Mucosa of rectum (tissue), 2 donors: ENCODE results near the gene FUT7.
"Not testable (repeated sequence)": the region's sequence is repeated elsewhere in the genome, so short reads cannot be mapped to it uniquely, and the experiment has no call there.

Experiments
- H3K27ac ChIP-seq, 2 donors: one replicate each; pipeline ENCODE4 v1.7.0; 2013; ENCODE audit warnings: inconsistent platforms in 2 of 2, low read depth in 2 of 2, low read length in 2 of 2
- H3K27me3 ChIP-seq, 2 donors: one replicate each; pipeline ENCODE4 v1.7.0; 2013; ENCODE audit warnings: low read length in 2 of 2; ENCODE audit not compliant: control insufficient read depth in 2 of 2, insufficient read depth in 2 of 2
- H3K36me3 ChIP-seq, 2 donors: one replicate each; pipeline ENCODE4 v1.7.0; 2013; ENCODE audit warnings: low read length in 2 of 2; ENCODE audit not compliant: control insufficient read depth in 2 of 2, insufficient read depth in 2 of 2
- H3K4me1 ChIP-seq, 2 donors: one replicate each; pipeline ENCODE4 v1.7.0; 2013; ENCODE audit warnings: low read length in 2 of 2, mild to moderate bottlenecking in 1 of 2; ENCODE audit not compliant: control insufficient read depth in 2 of 2, insufficient read depth in 2 of 2
- H3K4me3 ChIP-seq, 2 donors: one replicate each; pipeline ENCODE4 v1.7.0; 2013; ENCODE audit warnings: low read length in 2 of 2
- H3K9ac ChIP-seq, 2 donors: one replicate each; pipeline ENCODE4 v1.7.0; 2013; ENCODE audit warnings: low read length in 2 of 2, low read depth in 1 of 2, mild to moderate bottlenecking in 1 of 2
- H3K9me3 ChIP-seq, 2 donors: one replicate each; pipeline ENCODE4 v1.7.0; 2013; ENCODE audit warnings: low read length in 2 of 2; ENCODE audit not compliant: control insufficient read depth in 2 of 2
- donor health status: healthy.
- donor health status: Normal muscosa, but diverticular disease.

FUT7 gene

DNA sequence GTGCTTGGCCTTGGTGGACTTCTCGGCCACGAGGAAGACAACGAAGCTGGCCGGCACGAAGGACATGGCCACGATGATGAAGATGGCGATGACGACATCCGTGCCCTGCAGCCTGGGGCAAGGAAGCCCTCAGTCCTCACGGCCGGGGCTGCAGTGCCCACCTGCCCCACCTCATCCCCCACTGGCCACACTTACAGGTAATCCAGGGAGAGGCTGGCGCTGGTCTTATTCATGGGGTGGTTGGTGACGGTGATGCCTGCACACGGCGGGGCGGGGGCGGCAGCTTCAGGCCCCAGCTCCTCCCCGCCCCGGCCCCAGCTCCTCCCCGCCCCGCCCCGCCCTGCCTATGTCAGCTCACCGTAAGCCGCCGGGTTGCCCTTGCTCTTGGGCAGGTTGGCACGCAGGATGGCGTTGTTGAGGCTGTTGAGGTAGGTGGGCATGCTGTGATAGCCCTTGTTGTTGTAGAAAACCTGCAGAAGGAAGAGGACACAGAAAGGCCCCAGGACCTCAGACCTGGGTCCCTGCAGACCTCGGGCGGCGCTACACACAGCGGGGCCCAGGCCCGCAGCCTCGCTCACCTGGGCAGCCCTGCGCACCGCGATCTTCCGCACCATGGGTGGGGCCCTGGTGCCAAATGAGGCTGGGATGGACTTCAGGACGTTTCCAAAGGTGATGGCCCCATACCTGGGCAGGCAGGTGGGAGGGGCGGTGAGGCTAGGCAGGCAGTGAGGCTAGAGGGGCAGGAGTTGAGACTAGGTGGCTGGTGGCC lies 19.8 kb downstream of the FUT7 start:
- Histone ChIP-seq H3K9ac (no peak overlapping the region), H3K27ac (no peak overlapping the region), H3K36me3 (peaks cover 11 to 17% of the 10 kb centered on the region in 2 donors), H3K4me1 (no peaks in the 10 kb centered on the region), H3K27me3 (no peaks in the 10 kb centered on the region), H3K9me3 (no peaks in the 10 kb centered on the region), H3K4me3 (no peak overlapping the region)

DNA sequence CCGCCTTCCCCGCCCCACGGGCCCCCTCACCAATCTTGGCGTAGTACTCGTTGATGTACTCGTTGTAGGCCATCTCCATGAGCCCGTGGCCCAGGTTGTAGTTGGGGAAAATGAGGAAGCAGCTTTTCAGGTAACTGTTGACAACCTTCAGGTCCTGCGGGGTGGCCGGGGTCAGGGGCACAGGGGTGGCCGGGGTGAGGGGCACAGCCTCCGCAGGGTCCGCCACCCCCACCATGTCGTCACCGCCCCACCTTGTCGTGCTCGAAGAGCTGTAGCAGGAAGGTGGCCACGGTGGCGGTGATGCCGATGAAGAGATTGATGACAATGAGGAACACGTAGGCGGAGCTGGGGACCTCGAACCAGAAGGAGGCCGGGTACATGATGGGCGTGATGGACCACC lies 20.7 kb downstream of the FUT7 start:
- no peaks in the 10 kb centered on the region for H3K27me3 ChIP-seq
- no peak overlapping the region for H3K27ac ChIP-seq
- H3K4me1 ChIP-seq = no peaks in the 10 kb centered on the region
- H3K9me3 ChIP-seq = no peaks in the 10 kb centered on the region
- H3K36me3 ChIP-seq = peaks cover 9% of the 10 kb centered on the region in 2 donors
- no peak overlapping the region for H3K4me3 ChIP-seq
- H3K9ac ChIP-seq = no peak overlapping the region

DNA sequence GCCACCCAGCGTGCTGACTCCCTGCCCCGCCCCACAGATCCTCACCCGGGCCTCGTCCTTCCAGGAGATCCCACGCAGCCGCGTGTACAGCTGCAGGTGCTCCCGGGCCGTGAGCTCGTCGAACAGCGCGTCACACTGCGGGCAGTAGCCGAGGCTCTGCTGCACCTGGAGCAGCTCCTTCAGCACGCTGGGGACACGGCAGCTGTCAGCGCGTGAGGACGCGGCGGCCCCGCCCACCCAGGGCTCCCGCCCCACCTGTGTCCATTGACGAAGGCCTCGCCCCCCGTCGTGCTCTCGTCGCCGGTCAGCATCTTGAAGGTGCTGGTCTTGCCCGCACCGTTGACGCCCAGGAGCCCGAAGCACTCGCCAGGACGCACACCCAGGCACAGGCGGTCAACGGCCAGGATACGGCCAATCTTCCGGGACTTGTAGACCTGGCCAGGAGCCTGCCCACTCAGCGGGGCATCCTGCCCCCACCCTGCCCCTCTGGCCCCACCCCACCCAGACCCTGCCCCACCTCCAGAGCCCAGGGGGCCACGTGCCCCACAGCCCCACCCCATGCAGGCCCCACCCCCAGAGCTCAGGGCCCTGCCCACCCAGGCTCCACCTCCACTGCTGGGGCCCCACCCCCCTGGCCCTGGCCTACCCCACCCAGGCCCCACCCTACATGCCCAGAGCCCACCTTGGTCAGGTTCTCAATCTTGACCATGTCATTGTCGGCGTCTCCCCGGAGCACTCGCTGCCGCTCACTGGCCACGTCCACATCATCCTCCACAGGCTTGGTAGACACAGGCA lies 21.8 kb downstream of the FUT7 start:
- Histone ChIP-seq H3K27me3 (no peaks in the 10 kb centered on the region), H3K4me1 (no peaks in the 10 kb centered on the region), H3K9ac (no peak overlapping the region), H3K36me3 (peaks cover 6 to 7% of the 10 kb centered on the region in 2 donors), H3K4me3 (no peak overlapping the region), H3K9me3 (no peaks in the 10 kb centered on the region), H3K27ac (no peak overlapping the region)

DNA sequence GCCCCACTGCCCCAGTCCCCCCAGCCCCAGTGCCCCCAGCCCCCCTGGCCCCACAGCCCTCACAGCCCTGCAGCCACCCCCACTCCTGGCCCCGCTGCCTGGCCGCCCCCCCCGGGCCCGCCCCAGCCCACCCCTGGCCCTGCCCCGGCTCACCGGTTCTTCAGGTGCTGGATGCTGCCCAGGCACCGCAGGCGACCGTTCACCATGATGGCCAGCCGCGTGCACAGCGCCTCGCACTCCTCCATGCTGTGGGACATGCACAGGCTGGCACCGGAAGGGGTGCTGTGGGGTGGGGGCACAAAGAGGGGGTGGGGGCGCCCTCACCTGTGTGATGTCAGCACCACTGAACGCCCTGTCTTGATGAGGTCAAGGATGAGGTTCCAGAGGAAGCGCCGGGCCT lies 22.7 kb downstream of the FUT7 start:
- H3K36me3 ChIP-seq = peaks cover 6 to 7% of the 10 kb centered on the region in 2 donors
- no peaks in the 10 kb centered on the region for H3K27me3 ChIP-seq
- H3K27ac ChIP-seq = no peak overlapping the region
- no peak overlapping the region for H3K9ac ChIP-seq
- H3K9me3 ChIP-seq = no peaks in the 10 kb centered on the region
- H3K4me3 ChIP-seq = no peak overlapping the region
- no peaks in the 10 kb centered on the region for H3K4me1 ChIP-seq

DNA sequence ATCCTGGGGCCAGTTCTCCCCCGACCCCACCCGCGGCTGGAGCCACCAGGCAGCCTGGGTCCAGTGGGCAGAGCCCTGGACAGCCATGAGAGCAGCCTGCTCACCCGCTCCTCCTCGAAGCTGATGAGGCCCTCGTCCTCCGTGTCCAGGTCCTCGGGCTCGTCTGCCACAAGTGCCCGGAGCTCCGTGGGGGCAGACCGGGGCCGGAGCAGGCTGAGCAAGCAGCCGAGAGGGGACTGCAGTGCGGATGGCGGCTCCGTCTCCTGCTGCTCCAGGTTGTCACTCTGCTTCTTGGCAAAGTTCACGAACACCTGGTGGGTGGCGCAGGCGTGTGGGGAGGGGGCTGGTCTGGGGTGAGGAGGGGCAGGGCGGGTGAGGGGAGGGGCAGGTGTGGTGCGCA lies 23.6 kb downstream of the FUT7 start:
- no peak overlapping the region for H3K9ac ChIP-seq
- no peaks in the 10 kb centered on the region for H3K9me3 ChIP-seq
- H3K36me3 ChIP-seq = peaks cover 3 to 6% of the 10 kb centered on the region in 2 donors
- no peak overlapping the region for H3K4me3 ChIP-seq
- no peak overlapping the region for H3K27ac ChIP-seq
- H3K4me1 ChIP-seq = no peaks in the 10 kb centered on the region
- H3K27me3 ChIP-seq = no peaks in the 10 kb centered on the region

DNA sequence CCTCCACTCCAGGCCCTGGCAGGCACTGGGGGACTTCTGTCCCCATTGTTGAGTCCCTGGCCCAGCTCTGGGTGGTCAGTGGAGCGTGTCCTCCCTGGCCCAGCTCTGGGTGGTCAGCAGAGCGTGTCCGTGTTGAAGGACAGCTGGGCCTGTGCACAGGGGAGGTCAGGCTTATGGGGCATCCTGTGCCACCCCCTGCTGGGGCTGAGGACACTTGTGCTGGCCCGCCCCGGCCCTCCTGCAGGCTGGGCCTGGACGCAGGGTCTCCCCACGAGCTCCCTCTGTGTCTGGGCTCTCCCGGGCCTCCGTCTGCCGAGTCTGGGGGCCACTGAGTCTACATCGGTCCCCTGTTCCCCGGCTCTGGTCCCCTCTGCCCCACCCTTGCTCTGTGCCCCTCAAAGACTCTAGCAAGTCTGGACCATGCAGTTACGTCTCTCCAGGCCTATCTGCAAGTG lies 24.0 kb downstream of the FUT7 start:
- Histone ChIP-seq H3K9me3 (no peaks in the 10 kb centered on the region), H3K36me3 (peaks cover 3 to 6% of the 10 kb centered on the region in 2 donors), H3K27me3 (no peaks in the 10 kb centered on the region), H3K4me3 (no peak overlapping the region), H3K27ac (no peak overlapping the region), H3K9ac (no peak overlapping the region), H3K4me1 (no peaks in the 10 kb centered on the region)

DNA sequence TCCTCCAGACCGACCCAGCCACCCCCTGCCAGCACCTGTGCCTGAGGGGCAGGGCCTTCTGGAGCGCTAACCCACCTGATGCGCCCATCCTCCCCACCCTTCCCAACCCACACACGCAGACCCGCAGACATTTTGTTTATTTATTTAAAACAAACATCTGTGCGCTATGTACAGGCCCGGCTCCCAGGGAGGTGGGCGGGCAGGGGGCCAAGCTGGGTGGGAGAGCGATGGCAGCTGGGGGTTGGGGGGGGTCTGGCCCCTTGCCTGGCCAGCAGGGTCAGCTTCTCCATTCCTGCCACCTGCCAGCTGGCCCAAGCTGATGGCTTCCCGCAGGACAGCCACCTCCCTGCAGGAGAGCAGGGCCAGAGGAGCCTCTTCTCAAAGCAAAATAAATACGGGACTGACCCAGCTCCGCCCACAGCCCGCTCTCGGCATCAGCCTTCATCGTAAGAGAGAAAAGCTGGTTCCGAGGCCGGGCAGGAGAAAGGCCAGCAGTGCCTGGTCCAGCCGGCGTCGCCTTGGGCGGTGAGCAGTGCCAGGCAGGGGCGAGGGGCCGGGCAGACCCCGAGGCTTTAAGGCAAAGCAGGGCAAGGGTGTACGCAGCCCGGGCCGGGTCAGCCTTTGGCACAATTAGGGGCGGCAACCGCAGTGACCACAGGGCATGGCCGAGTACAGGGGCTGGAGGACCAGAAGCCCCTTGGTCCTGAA lies 24.6 kb downstream of the FUT7 start:
- Histone ChIP-seq H3K27me3 (no peaks in the 10 kb centered on the region), H3K4me1 (no peaks in the 10 kb centered on the region), H3K36me3 (peaks cover under 1 to 4% of the 10 kb centered on the region in 2 donors), H3K4me3 (no peak overlapping the region), H3K9ac (no peak overlapping the region), H3K9me3 (no peaks in the 10 kb centered on the region), H3K27ac (no peak overlapping the region)

DNA sequence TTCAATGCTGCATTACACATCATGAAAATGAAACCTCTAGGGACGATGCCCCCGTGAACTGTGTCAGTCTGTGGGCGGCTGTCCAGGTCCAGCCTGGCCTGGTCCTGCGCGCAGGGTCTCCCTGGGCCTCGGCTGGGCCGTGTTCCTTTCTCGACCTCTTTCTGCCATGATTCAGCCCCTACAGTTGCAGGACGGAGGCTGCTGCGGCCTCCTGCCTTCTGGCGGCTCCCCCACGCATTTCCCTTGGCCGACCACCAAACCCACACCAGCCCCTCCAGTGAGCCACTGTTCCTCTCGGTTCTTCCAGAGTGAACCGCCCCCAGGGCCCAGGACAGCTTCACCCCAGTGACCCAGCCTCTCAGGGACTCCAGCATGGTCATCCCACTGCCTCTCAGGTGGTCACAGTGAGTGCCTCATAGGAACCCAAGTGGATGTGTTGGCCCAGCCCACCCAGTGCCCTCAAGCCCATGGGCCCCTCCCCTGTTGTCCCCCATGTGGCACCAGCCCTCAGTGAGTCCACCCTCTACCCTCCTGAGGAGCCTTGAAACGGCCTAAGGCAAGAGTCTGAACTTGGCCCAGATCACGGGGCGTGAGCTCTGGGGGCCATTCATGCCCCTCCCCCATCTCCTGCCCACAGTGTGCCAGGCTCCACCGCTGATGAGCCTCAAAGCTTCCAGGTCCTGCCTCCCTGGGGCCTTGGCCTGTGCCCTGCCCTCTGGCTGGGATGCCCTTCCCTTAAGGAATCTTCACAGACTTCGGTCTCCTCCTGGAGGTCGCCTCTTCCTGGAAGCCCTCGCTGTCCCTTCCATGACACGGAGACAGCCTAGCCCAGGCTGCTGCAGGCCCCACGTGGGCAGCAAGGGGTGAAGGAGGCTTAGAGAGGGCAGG lies 25.5 kb downstream of the FUT7 start:
- no peak overlapping the region for H3K4me3 ChIP-seq
- no peak overlapping the region for H3K9ac ChIP-seq
- H3K36me3 ChIP-seq = peaks cover 0 to 4% of the 10 kb centered on the region in 2 donors
- no peaks in the 10 kb centered on the region for H3K9me3 ChIP-seq
- H3K27ac ChIP-seq = no peak overlapping the region
- no peaks in the 10 kb centered on the region for H3K4me1 ChIP-seq
- H3K27me3 ChIP-seq = peaks cover 0 to 3% of the 10 kb centered on the region in 2 donors

DNA sequence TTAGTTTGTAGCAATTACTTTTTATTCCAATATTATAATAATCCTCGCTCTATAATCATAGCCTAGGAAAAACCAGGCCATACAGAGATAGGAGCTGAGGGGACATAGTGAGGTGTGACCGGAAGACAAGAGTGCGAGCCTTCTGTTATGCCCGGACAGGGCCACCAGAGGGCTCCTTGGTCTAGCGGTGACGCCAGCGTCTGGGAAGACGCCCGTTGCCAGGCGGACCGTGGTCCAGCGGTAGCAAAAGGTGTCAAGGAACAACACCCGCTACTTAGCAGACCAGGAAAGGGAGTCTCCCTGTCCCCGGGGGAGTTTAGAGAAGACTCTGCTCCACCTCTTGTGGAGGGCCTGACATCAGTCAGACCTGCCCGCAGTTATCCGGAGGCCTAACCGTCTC lies 27.6 kb downstream of the FUT7 start:
- H3K36me3 ChIP-seq, H3K9me3 ChIP-seq, H3K27me3 ChIP-seq, H3K27ac ChIP-seq, H3K4me1 ChIP-seq, H3K4me3 ChIP-seq, H3K9ac ChIP-seq: not testable (repeated sequence)
